Stimulated activated CD8-positive, alpha-beta memory T cell treated with anti-CD3 and anti-CD28 coated beads, Interleukin-7, amount 100 ng/mL, for 48 hours (primary cell): ENCODE measurements around the gene BIRC6.
"Not testable (repeated sequence)": the region's sequence is repeated elsewhere in the genome, so short reads cannot be mapped to it uniquely, and the experiment has no call there.

Source experiments
- DNase-seq, 2 donors: peaks; one replicate each; pipeline ENCODE4 v3.0.0-alpha.2; 2020; ENCODE audit warnings: low read depth in 1 of 2; ENCODE audit errors: extremely low read depth in 1 of 2

Gene BIRC6

GRCh38 chr2:32495139-32495538 lies 138.3 kb downstream of the BIRC6 start:
- DNase-seq: no peak

GRCh38 chr2:32496662-32497061 lies 139.8 kb downstream of the BIRC6 start:
- DNase-seq: no peak

- DNase-seq: no peak
Measured at GRCh38 chr2:32498306-32498705, 141.5 kb downstream of the BIRC6 start.

GRCh38 chr2:32502941-32503340 lies 146.1 kb downstream of the BIRC6 start:
- no peak for DNase-seq

GRCh38 chr2:32504877-32505478 lies 148.2 kb downstream of the BIRC6 start:
- DNase-seq: no peak

- no peak for DNase-seq
Measured at GRCh38 chr2:32506446-32506845, 149.6 kb downstream of the BIRC6 start.

- no peak for DNase-seq
Measured at GRCh38 chr2:32514946-32515345, 158.1 kb downstream of the BIRC6 start.

GRCh38 chr2:32516567-32516966 lies 159.7 kb downstream of the BIRC6 start:
- no peak for DNase-seq

GRCh38 chr2:32522770-32523169 lies 165.9 kb downstream of the BIRC6 start:
- no peak for DNase-seq

- DNase-seq: no peak
Measured at GRCh38 chr2:32523686-32524085, 166.9 kb downstream of the BIRC6 start.

GRCh38 chr2:32532341-32532740 lies 175.5 kb downstream of the BIRC6 start:
- DNase-seq: no peak

- DNase-seq: no peak
Measured at GRCh38 chr2:32532961-32533360, 176.1 kb downstream of the BIRC6 start.

GRCh38 chr2:32534831-32535230 lies 178.0 kb downstream of the BIRC6 start:
- no peak for DNase-seq

GRCh38 chr2:32538735-32539134 lies 181.9 kb downstream of the BIRC6 start:
- DNase-seq: no peak

- not testable (repeated sequence) for DNase-seq
Measured at GRCh38 chr2:32552483-32552882, 195.7 kb downstream of the BIRC6 start.

- DNase-seq: no peak
Measured at GRCh38 chr2:32553829-32554432, 197.1 kb downstream of the BIRC6 start.

GRCh38 chr2:32558492-32558891 lies 201.7 kb downstream of the BIRC6 start:
- DNase-seq: no peak

GRCh38 chr2:32559136-32559535 lies 202.3 kb downstream of the BIRC6 start:
- DNase-seq: no peak

- DNase-seq: no peak
Measured at GRCh38 chr2:32562906-32563305, 206.1 kb downstream of the BIRC6 start.

GRCh38 chr2:32564417-32565035 lies 207.7 kb downstream of the BIRC6 start:
- no peak for DNase-seq

GRCh38 chr2:32565902-32566301 lies 209.1 kb downstream of the BIRC6 start:
- no peak for DNase-seq

- DNase-seq: no peak
Measured at GRCh38 chr2:32572030-32572429, 215.2 kb downstream of the BIRC6 start.
